SK-N-SH treated with all-trans-retinoic acid at 6 μM for 48 hours (cell line): ENCODE measurements around the gene WWTR1.

Experiments
- ESRRG ChIP-seq: fragments of 250-450 bp; sonication (Bioruptor Pico); IDR thresholded peaks from 2 replicates; pipeline ENCODE4 v1.6.1; 2021; ENCODE audit warnings: mild to moderate bottlenecking
- OSR1 ChIP-seq: fragments of 250-450 bp; sonication (Bioruptor Pico); IDR thresholded peaks from 2 replicates; pipeline ENCODE4 v1.8.0; 2022; ENCODE audit warnings: moderate library complexity, mild to moderate bottlenecking, inconsistent platforms
- SNAI2 ChIP-seq: fragments of 250-450 bp; sonication (Bioruptor Pico); IDR thresholded peaks from 2 replicates; pipeline ENCODE4 v1.5.0; 2020; ENCODE audit warnings: mild to moderate bottlenecking, moderate library complexity
- ZFP3 ChIP-seq: fragments of 250-450 bp; sonication (Bioruptor Pico); IDR thresholded peaks from 2 replicates; pipeline ENCODE4 v1.5.0; 2020; ENCODE audit warnings: mild to moderate bottlenecking, moderate library complexity
- ZFP30 ChIP-seq: fragments of 450-650 bp; formaldehyde crosslinking; IDR thresholded peaks from 2 replicates; pipeline ENCODE4 v1.5.0; 2022; ENCODE audit warnings: mild to moderate bottlenecking, moderate library complexity
- TF ChIP-seq, protein P1 (sequence below): fragments of 250-450 bp; sonication (Bioruptor Pico); IDR thresholded peaks from 2 replicates; pipeline ENCODE4 v1.5.1; 2021; ENCODE audit warnings: mild to moderate bottlenecking, moderate library complexity
- TF ChIP-seq, protein P2 (sequence below): fragments of 250-450 bp; sonication (Bioruptor Pico); IDR thresholded peaks from 2 replicates; pipeline ENCODE4 v1.8.0; 2020; ENCODE audit warnings: mild to moderate bottlenecking, moderate library complexity, borderline replicate concordance
- TF ChIP-seq, protein P3 (sequence below): fragments of 250-450 bp; sonication (Bioruptor Pico); IDR thresholded peaks from 2 replicates; pipeline ENCODE4 v1.5.0; 2020; ENCODE audit warnings: mild to moderate bottlenecking, moderate library complexity
- TF ChIP-seq, protein P4 (sequence below): fragments of 250-450 bp; sonication (Bioruptor Pico); IDR thresholded peaks from 2 replicates; pipeline ENCODE4 v1.8.0; 2021; ENCODE audit warnings: low read depth, mild to moderate bottlenecking, moderate library complexity, borderline replicate concordance

DNA sequence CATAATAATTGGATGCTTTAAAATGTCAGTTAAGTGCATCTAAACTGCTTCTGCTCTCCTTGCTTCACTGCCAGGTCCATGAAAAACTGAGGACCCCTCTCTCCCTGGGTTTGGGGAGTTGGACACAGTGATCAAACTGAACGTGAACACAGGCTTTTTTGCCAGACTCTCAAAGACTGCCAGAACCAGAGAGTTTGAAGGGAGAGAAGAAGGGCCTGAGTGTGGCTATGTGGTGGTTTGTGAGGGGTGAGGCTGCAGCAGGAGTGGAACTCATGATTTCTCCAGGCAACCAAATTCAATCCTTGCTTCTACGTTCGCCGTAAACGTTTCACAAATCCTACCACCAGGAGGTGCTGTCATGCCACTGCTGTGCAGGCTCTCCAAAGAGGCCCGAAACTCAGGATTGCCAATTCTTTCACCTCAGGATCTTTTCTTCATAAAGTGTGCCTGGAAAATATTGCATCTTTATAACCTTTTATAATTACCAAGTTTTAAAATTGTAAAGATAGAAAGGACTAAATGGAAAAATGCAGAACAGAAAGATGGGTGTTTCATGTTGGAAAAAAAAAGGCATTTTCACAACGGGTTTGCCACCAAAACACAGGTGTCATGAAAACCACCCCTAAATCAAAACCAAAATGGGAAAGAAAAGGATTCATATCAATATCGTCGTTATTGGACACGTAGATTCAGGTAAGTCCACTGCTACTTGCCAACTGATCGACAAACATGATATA lies 163.6 kb downstream of the WWTR1 start:
- TF ChIP-seq ZFP3 (CRISPR knock-in tag), result no peak
- TF ChIP-seq, protein P1, sequence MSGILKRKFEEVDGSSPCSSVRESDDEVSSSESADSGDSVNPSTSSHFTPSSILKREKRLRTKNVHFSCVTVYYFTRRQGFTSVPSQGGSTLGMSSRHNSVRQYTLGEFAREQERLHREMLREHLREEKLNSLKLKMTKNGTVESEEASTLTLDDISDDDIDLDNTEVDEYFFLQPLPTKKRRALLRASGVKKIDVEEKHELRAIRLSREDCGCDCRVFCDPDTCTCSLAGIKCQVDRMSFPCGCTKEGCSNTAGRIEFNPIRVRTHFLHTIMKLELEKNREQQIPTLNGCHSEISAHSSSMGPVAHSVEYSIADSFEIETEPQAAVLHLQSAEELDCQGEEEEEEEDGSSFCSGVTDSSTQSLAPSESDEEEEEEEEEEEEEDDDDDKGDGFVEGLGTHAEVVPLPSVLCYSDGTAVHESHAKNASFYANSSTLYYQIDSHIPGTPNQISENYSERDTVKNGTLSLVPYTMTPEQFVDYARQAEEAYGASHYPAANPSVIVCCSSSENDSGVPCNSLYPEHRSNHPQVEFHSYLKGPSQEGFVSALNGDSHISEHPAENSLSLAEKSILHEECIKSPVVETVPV (CRISPR knock-in tag), result no peak
- TF ChIP-seq, protein P2, sequence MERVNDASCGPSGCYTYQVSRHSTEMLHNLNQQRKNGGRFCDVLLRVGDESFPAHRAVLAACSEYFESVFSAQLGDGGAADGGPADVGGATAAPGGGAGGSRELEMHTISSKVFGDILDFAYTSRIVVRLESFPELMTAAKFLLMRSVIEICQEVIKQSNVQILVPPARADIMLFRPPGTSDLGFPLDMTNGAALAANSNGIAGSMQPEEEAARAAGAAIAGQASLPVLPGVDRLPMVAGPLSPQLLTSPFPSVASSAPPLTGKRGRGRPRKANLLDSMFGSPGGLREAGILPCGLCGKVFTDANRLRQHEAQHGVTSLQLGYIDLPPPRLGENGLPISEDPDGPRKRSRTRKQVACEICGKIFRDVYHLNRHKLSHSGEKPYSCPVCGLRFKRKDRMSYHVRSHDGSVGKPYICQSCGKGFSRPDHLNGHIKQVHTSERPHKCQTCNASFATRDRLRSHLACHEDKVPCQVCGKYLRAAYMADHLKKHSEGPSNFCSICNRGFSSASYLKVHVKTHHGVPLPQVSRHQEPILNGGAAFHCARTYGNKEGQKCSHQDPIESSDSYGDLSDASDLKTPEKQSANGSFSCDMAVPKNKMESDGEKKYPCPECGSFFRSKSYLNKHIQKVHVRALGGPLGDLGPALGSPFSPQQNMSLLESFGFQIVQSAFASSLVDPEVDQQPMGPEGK (CRISPR knock-in tag), result no peak
- no peak for TF ChIP-seq ESRRG (CRISPR knock-in tag)
- TF ChIP-seq ZFP30 (CRISPR knock-in tag), result no peak
- no peak for TF ChIP-seq SNAI2 (CRISPR knock-in tag)
- TF ChIP-seq, protein P3, sequence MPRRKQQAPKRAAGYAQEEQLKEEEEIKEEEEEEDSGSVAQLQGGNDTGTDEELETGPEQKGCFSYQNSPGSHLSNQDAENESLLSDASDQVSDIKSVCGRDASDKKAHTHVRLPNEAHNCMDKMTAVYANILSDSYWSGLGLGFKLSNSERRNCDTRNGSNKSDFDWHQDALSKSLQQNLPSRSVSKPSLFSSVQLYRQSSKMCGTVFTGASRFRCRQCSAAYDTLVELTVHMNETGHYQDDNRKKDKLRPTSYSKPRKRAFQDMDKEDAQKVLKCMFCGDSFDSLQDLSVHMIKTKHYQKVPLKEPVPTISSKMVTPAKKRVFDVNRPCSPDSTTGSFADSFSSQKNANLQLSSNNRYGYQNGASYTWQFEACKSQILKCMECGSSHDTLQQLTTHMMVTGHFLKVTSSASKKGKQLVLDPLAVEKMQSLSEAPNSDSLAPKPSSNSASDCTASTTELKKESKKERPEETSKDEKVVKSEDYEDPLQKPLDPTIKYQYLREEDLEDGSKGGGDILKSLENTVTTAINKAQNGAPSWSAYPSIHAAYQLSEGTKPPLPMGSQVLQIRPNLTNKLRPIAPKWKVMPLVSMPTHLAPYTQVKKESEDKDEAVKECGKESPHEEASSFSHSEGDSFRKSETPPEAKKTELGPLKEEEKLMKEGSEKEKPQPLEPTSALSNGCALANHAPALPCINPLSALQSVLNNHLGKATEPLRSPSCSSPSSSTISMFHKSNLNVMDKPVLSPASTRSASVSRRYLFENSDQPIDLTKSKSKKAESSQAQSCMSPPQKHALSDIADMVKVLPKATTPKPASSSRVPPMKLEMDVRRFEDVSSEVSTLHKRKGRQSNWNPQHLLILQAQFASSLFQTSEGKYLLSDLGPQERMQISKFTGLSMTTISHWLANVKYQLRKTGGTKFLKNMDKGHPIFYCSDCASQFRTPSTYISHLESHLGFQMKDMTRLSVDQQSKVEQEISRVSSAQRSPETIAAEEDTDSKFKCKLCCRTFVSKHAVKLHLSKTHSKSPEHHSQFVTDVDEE, result no peak
- TF ChIP-seq, protein P4, sequence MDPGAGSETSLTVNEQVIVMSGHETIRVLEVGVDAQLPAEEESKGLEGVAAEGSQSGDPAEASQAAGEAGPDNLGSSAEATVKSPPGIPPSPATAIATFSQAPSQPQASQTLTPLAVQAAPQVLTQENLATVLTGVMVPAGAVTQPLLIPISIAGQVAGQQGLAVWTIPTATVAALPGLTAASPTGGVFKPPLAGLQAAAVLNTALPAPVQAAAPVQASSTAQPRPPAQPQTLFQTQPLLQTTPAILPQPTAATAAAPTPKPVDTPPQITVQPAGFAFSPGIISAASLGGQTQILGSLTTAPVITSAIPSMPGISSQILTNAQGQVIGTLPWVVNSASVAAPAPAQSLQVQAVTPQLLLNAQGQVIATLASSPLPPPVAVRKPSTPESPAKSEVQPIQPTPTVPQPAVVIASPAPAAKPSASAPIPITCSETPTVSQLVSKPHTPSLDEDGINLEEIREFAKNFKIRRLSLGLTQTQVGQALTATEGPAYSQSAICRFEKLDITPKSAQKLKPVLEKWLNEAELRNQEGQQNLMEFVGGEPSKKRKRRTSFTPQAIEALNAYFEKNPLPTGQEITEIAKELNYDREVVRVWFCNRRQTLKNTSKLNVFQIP (CRISPR knock-in tag), result no peak
- TF ChIP-seq OSR1 (CRISPR knock-in tag), result no peak
